ENCODE measurements around the gene SPIN1. TPM values are rescaled to one million over a fixed set of nuclear protein-coding genes. Genes with fewer than 3 reads are reported as not detected.
"Not testable (repeated sequence)": the region's sequence is repeated elsewhere in the genome, so short reads cannot be mapped to it uniquely, and the experiment has no call there.

The SPIN1 gene
- total RNA-seq, 1 donor from 2014 or later: 57.4 TPM

- no peak overlapping the region for H3K4me3 ChIP-seq (ENCODE audit: low read depth, low read length)
- no peak for DNase-seq (ENCODE audit: low read depth)
- TF ChIP-seq CTCF (conservative IDR thresholded peaks at IDR 0.05; ENCODE audit: low read depth, low read length): peak; percentile 33
Measured at GRCh38 chr9:88378317-88378716, 9.9 kb upstream of the SPIN1 start.

GRCh38 chr9:88379352-88379751, 8.9 kb upstream of the SPIN1 start:
- H3K4me3 ChIP-seq (ENCODE audit: low read depth, low read length): no peak overlapping the region
- DNase-seq (ENCODE audit: low read depth): no peak
- TF ChIP-seq CTCF (conservative IDR thresholded peaks at IDR 0.05; ENCODE audit: low read depth, low read length): no peak

GRCh38 chr9:88380118-88380517, 8.1 kb upstream of the SPIN1 start:
- no peak for DNase-seq (ENCODE audit: low read depth)
- no peak overlapping the region for H3K4me3 ChIP-seq (ENCODE audit: low read depth, low read length)
- TF ChIP-seq CTCF (conservative IDR thresholded peaks at IDR 0.05; ENCODE audit: low read depth, low read length): no peak

GRCh38 chr9:88381322-88381721, 6.9 kb upstream of the SPIN1 start:
- H3K4me3 ChIP-seq (ENCODE audit: low read depth, low read length); DNase-seq (ENCODE audit: low read depth): not testable (repeated sequence)

- no peak overlapping the region for H3K4me3 ChIP-seq (ENCODE audit: low read depth, low read length)
- no peak for TF ChIP-seq CTCF (conservative IDR thresholded peaks at IDR 0.05; ENCODE audit: low read depth, low read length)
- no peak for DNase-seq (ENCODE audit: low read depth)
Measured at GRCh38 chr9:88383176-88383575, 5.1 kb upstream of the SPIN1 start.

GRCh38 chr9:88386137-88386536, 2.1 kb upstream of the SPIN1 start:
- not testable (repeated sequence) for H3K4me3 ChIP-seq (ENCODE audit: low read depth, low read length); DNase-seq (ENCODE audit: low read depth)

- no peak for TF ChIP-seq CTCF (conservative IDR thresholded peaks at IDR 0.05; ENCODE audit: low read depth, low read length)
- H3K4me3 ChIP-seq (ENCODE audit: low read depth, low read length): peak overlapping the region; percentile 84
- DNase-seq (ENCODE audit: low read depth): no peak
Measured at GRCh38 chr9:88387036-88387551, 1.1 kb upstream of the SPIN1 start.

GRCh38 chr9:88387552-88388202, 567 bp upstream of the SPIN1 start:
- peak overlapping the region; percentile 84 for H3K4me3 ChIP-seq (ENCODE audit: low read depth, low read length)
- TF ChIP-seq CTCF (conservative IDR thresholded peaks at IDR 0.05; ENCODE audit: low read depth, low read length): no peak
- DNase-seq (ENCODE audit: low read depth): no peak

Measured in epithelial cell of proximal tubule (primary cell).